Stimulated activated effector memory CD8-positive, alpha-beta T cell treated with anti-CD3 and anti-CD28 coated beads, Interleukin-12 subunit alpha, Interleukin-12 subunit beta, amount 100 ng/mL, for 72 hours (primary cell): ENCODE results near the gene ST3GAL4.
"Not testable (repeated sequence)": the region's sequence is repeated elsewhere in the genome, so short reads cannot be mapped to it uniquely, and the experiment has no call there.

Experiments
- ATAC-seq: fragments of 150-1000 bp; cut with Tn5 transposase; 2 replicates; pipeline ENCODE4 v1.10.0; 2021
- DNase-seq, 2 donors: peaks; one replicate each; pipeline ENCODE4 v3.0.0; 2021 to 2022; ENCODE audit warnings: low spot score in 2 of 2
- H3K27ac Mint-ChIP-seq: one replicate; pipeline ENCODE4 v1.8.0; 2022; ENCODE audit warnings: mild to moderate bottlenecking, mixed read lengths
- H3K36me3 Mint-ChIP-seq: one replicate; pipeline ENCODE4 v1.8.0; 2022; ENCODE audit warnings: mild to moderate bottlenecking, mixed read lengths
- H3K4me1 Mint-ChIP-seq: one replicate; pipeline ENCODE4 v1.8.0; 2022; ENCODE audit warnings: mixed read lengths
- H3K4me3 Mint-ChIP-seq: one replicate; pipeline ENCODE4 v1.8.0; 2022; ENCODE audit warnings: mild to moderate bottlenecking, mixed read lengths
- H3K9me3 Mint-ChIP-seq: one replicate; pipeline ENCODE4 v1.8.0; 2022; ENCODE audit warnings: mixed read lengths

The ST3GAL4 gene

GRCh38 chr11:126362879-126363655, 7.6 kb downstream of the ST3GAL4 start:
- Mint-ChIP-seq H3K4me3 (no peak overlapping the region), H3K27ac (peak overlapping the region; percentile 15), H3K36me3 (no peaks in the 10 kb centered on the region), H3K4me1 (peaks cover 13% of the 10 kb centered on the region), H3K9me3 (no peaks in the 10 kb centered on the region)
- no peak for ATAC-seq
- no peak for DNase-seq

GRCh38 chr11:126363706-126364248, 8.3 kb downstream of the ST3GAL4 start:
- Mint-ChIP-seq H3K4me3 (no peak overlapping the region), H3K4me1 (peaks cover 19% of the 10 kb centered on the region)
- ATAC-seq = no peak

GRCh38 chr11:126364735-126365134, 9.2 kb downstream of the ST3GAL4 start:
- peaks cover 20% of the 10 kb centered on the region for H3K4me1 Mint-ChIP-seq
- not testable (repeated sequence) for H3K9me3 Mint-ChIP-seq, H3K36me3 Mint-ChIP-seq, ATAC-seq, H3K4me3 Mint-ChIP-seq, H3K27ac Mint-ChIP-seq, DNase-seq

More at GRCh38 chr11:126363706-126364248, 8.3 kb downstream of the ST3GAL4 start:
- DNase-seq = no peak
- Mint-ChIP-seq H3K27ac (no peak overlapping the region), H3K9me3 (no peaks in the 10 kb centered on the region), H3K36me3 (no peaks in the 10 kb centered on the region)

GRCh38 chr11:126365508-126365907, 10.0 kb downstream of the ST3GAL4 start:
- not testable (repeated sequence) for H3K9me3 Mint-ChIP-seq, H3K4me3 Mint-ChIP-seq, DNase-seq, H3K36me3 Mint-ChIP-seq, H3K27ac Mint-ChIP-seq, ATAC-seq
- peaks cover 20% of the 10 kb centered on the region for H3K4me1 Mint-ChIP-seq

- no peaks in the 10 kb centered on the region for H3K36me3 Mint-ChIP-seq
- H3K9me3 Mint-ChIP-seq = no peaks in the 10 kb centered on the region
- no peak overlapping the region for H3K4me3 Mint-ChIP-seq
- peak overlapping the region; percentile 40 for H3K27ac Mint-ChIP-seq
- no peak for ATAC-seq
- no peak for DNase-seq
- H3K4me1 Mint-ChIP-seq = peaks cover 19% of the 10 kb centered on the region
These were observed 10.8 kb downstream of the ST3GAL4 start for GRCh38 chr11:126366064-126366822.

GRCh38 chr11:126366823-126367654, 11.6 kb downstream of the ST3GAL4 start:
- not testable (repeated sequence) for H3K4me3 Mint-ChIP-seq, H3K9me3 Mint-ChIP-seq, DNase-seq, H3K36me3 Mint-ChIP-seq, ATAC-seq
- H3K27ac Mint-ChIP-seq = peak overlapping the region; percentile 40
- H3K4me1 Mint-ChIP-seq = peaks cover 15% of the 10 kb centered on the region

- not testable (repeated sequence) for ATAC-seq, H3K27ac Mint-ChIP-seq, DNase-seq, H3K9me3 Mint-ChIP-seq, H3K4me3 Mint-ChIP-seq, H3K36me3 Mint-ChIP-seq
- peaks cover 15% of the 10 kb centered on the region for H3K4me1 Mint-ChIP-seq
These were observed 12.3 kb downstream of the ST3GAL4 start for GRCh38 chr11:126367806-126368205.

GRCh38 chr11:126368336-126369119, 13.0 kb downstream of the ST3GAL4 start:
- not testable (repeated sequence) for H3K4me3 Mint-ChIP-seq, H3K9me3 Mint-ChIP-seq, H3K27ac Mint-ChIP-seq, DNase-seq, H3K36me3 Mint-ChIP-seq
- H3K4me1 Mint-ChIP-seq = peaks cover 15% of the 10 kb centered on the region
- ATAC-seq = peak; percentile 40

- no peak for DNase-seq
- Mint-ChIP-seq H3K27ac (no peak overlapping the region), H3K9me3 (no peaks in the 10 kb centered on the region), H3K4me1 (peaks cover 15% of the 10 kb centered on the region), H3K4me3 (no peak overlapping the region), H3K36me3 (no peaks in the 10 kb centered on the region)
- no peak for ATAC-seq
These were observed 14.5 kb downstream of the ST3GAL4 start for GRCh38 chr11:126370016-126370415.

GRCh38 chr11:126371595-126371994, 16.1 kb downstream of the ST3GAL4 start:
- ATAC-seq (no peak), DNase-seq (no peak)
- no peak overlapping the region for H3K4me3 Mint-ChIP-seq
- H3K9me3 Mint-ChIP-seq = no peaks in the 10 kb centered on the region
- no peaks in the 10 kb centered on the region for H3K36me3 Mint-ChIP-seq
- no peak overlapping the region for H3K27ac Mint-ChIP-seq
- peaks cover 11% of the 10 kb centered on the region for H3K4me1 Mint-ChIP-seq

GRCh38 chr11:126373389-126374066, 18.0 kb downstream of the ST3GAL4 start:
- not testable (repeated sequence) for H3K36me3 Mint-ChIP-seq, ATAC-seq, H3K4me3 Mint-ChIP-seq, DNase-seq, H3K4me1 Mint-ChIP-seq, H3K9me3 Mint-ChIP-seq
- H3K27ac Mint-ChIP-seq = peak overlapping the region; percentile 66

- not testable (repeated sequence) for DNase-seq, H3K4me3 Mint-ChIP-seq
These were observed 19.2 kb downstream of the ST3GAL4 start for GRCh38 chr11:126374562-126375300.

GRCh38 chr11:126375726-126376125, 20.2 kb downstream of the ST3GAL4 start:
- Mint-ChIP-seq H3K9me3 (no peaks in the 10 kb centered on the region), H3K4me3 (no peak overlapping the region), H3K36me3 (no peaks in the 10 kb centered on the region), H3K4me1 (no peaks in the 10 kb centered on the region), H3K27ac (no peak overlapping the region)
- ATAC-seq = no peak
- no peak for DNase-seq

More at GRCh38 chr11:126374562-126375300, 19.2 kb downstream of the ST3GAL4 start:
- not testable (repeated sequence) for H3K4me1 Mint-ChIP-seq, H3K9me3 Mint-ChIP-seq, H3K36me3 Mint-ChIP-seq, H3K27ac Mint-ChIP-seq, ATAC-seq
